ENCODE measurements around the gene EMC8.

The EMC8 gene

GRCh38 chr16:85729452-85730185 is 69.7 kb downstream of the EMC8 start:
- DNase-seq (ENCODE audit: low read depth), result no peak

GRCh38 chr16:85728879-85729278 is 70.5 kb downstream of the EMC8 start:
- DNase-seq (ENCODE audit: low read depth), result no peak
